Measurements from ENCODE around the gene TMEM263. TPM values are rescaled to one million over a fixed set of nuclear protein-coding genes. Genes with fewer than 3 reads are reported as not detected.
A peak's percentile ranks its signal among the peaks of the same experiment; 100 is the strongest.

The TMEM263 gene
- total RNA-seq, 4 donors from 2014 or later: 14.2 to 30.5 (median 28.1) TPM

DNA sequence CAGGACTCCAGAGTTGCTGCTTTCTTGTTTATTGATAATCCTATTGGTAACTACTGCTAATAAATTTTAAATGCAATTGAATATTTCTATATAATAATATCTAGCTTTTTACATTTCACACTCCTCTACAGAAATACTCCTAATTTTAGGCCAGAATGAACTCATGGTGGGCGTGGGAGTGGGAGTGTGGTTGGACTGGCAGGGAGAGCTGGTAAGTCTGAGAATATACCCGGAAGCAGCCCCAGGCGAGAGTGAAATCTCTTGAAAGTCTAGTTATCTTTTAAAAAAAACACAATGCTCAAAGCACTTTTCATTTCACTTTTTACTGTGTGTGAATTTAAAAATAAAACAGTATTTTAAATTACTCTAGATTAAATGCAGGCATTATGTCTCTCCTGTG, 4.7 kb downstream of the TMEM263 start:
- DNase-seq: no peak
- peaks cover 0 to 3% (median 0%) of the 10 kb centered on the region in 3 donors for H3K36me3 ChIP-seq
- TF ChIP-seq, protein P1, sequence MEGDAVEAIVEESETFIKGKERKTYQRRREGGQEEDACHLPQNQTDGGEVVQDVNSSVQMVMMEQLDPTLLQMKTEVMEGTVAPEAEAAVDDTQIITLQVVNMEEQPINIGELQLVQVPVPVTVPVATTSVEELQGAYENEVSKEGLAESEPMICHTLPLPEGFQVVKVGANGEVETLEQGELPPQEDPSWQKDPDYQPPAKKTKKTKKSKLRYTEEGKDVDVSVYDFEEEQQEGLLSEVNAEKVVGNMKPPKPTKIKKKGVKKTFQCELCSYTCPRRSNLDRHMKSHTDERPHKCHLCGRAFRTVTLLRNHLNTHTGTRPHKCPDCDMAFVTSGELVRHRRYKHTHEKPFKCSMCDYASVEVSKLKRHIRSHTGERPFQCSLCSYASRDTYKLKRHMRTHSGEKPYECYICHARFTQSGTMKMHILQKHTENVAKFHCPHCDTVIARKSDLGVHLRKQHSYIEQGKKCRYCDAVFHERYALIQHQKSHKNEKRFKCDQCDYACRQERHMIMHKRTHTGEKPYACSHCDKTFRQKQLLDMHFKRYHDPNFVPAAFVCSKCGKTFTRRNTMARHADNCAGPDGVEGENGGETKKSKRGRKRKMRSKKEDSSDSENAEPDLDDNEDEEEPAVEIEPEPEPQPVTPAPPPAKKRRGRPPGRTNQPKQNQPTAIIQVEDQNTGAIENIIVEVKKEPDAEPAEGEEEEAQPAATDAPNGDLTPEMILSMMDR (IDR thresholded peaks at IDR 0.05): no peak
- no peak for TF ChIP-seq POLR2A (IDR thresholded peaks at IDR 0.05)
- no peak overlapping the region for H3K27ac ChIP-seq
- no peaks in the 10 kb centered on the region for H3K27me3 ChIP-seq
- H3K4me1 ChIP-seq: peaks cover 0 to 13% (median 3%) of the 10 kb centered on the region in 4 donors
- no peak overlapping the region for H3K4me3 ChIP-seq
- no peaks in the 10 kb centered on the region for H3K9me3 ChIP-seq

DNA sequence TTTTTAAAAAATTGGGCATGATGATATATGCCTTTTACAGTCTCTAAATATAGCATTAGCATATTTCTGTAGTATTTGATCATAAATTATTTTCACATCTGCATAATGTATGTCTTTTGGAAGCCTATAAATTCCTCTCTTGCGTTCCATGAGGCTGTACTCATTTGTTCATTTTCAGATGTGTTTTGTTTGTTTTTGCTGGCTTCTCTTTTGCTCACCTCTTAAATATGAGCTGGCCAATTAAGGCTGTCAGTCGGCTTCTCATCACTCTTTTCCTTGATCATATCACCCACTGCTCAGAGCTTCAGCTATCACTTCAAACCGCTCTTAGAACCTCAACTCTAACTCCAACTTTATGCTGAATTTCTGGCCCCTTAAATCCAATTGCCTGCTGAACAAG, 6.6 kb downstream of the TMEM263 start:
- Histone ChIP-seq H3K4me3 (no peak overlapping the region), H3K9me3 (no peaks in the 10 kb centered on the region), H3K4me1 (peaks cover 0 to 12% (median 3%) of the 10 kb centered on the region in 4 donors), H3K27ac (no peak overlapping the region), H3K27me3 (no peaks in the 10 kb centered on the region), H3K36me3 (peaks cover 0 to 5% (median 0%) of the 10 kb centered on the region in 3 donors)
- TF ChIP-seq POLR2A (IDR thresholded peaks at IDR 0.05): no peak
- TF ChIP-seq, protein P1 (IDR thresholded peaks at IDR 0.05): no peak
- no peak for DNase-seq

DNA sequence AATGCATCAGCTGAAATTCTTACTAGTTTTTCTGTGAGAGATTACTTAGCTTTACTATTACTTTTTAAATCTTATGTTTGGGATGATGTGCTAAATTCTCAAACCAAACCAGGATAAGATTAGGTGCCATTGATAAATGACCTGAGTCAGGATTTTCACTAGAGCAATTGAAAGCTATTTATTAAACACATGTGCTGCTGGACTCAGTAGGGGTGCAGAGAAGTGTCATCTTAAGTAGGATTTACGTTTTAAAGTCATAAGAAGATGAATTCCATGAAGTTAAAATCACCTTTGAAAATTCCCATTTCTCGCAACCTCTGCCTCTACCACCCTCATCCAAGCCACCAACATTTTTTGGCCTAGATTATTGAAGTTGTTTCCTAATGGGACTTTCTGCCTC, 8.8 kb downstream of the TMEM263 start:
- Histone ChIP-seq H3K27me3 (no peaks in the 10 kb centered on the region), H3K4me3 (no peak overlapping the region), H3K9me3 (no peaks in the 10 kb centered on the region), H3K36me3 (peaks cover 0 to 23% (median 0%) of the 10 kb centered on the region in 3 donors), H3K27ac (no peak overlapping the region), H3K4me1 (no peaks in the 10 kb centered on the region)
- TF ChIP-seq, protein P1 (IDR thresholded peaks at IDR 0.05): no peak
- no peak for TF ChIP-seq POLR2A (IDR thresholded peaks at IDR 0.05)
- DNase-seq: no peak

DNA sequence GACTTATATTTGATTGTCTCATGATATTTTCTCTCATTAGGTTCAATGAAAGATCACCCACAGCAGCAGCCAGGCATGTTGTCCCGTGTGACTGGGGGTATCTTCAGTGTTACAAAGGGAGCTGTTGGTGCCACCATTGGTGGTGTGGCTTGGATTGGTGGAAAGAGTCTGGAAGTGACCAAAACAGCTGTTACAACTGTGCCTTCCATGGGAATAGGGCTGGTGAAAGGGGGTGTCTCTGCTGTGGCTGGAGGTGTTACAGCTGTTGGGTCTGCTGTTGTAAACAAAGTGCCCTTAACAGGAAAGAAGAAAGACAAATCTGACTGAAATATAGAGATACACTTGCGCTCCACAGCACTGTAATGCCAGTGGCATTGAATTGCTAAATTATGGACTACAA, 15.4 kb downstream of the TMEM263 start:
- TF ChIP-seq, protein P1 (IDR thresholded peaks at IDR 0.05): no peak
- TF ChIP-seq POLR2A (IDR thresholded peaks at IDR 0.05): no peak
- no peaks in the 10 kb centered on the region for H3K9me3 ChIP-seq
- peaks cover 0 to 45% (median 0%) of the 10 kb centered on the region in 3 donors for H3K36me3 ChIP-seq
- peaks cover 0 to 28% (median 5%) of the 10 kb centered on the region in 4 donors for H3K4me1 ChIP-seq
- no peak for DNase-seq
- no peak overlapping the region for H3K27ac ChIP-seq
- no peak overlapping the region for H3K4me3 ChIP-seq
- H3K27me3 ChIP-seq: no peaks in the 10 kb centered on the region

DNA sequence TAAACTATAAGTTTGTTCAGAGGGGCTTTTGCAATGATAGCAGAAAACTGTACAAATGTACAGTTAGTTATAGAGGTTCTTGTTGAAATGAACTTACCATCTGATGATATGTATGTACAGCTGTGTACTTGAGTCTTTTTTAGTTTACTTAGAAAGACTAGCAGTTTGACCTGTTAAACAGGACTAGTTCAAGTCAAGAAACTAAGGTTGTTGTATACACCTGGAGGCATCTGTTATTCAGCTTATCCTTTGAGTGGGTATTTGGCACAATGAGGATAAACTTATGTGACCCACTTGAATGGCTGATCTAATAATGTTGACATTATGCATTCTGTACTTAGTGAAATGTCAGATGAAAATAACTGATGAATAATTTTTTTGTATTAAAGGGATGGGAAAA, 17.8 kb downstream of the TMEM263 start:
- H3K4me1 ChIP-seq: peaks cover 0 to 53% (median 5%) of the 10 kb centered on the region in 4 donors
- TF ChIP-seq, protein P1 (IDR thresholded peaks at IDR 0.05): no peak
- TF ChIP-seq POLR2A (IDR thresholded peaks at IDR 0.05): no peak
- no peak for DNase-seq

DNA sequence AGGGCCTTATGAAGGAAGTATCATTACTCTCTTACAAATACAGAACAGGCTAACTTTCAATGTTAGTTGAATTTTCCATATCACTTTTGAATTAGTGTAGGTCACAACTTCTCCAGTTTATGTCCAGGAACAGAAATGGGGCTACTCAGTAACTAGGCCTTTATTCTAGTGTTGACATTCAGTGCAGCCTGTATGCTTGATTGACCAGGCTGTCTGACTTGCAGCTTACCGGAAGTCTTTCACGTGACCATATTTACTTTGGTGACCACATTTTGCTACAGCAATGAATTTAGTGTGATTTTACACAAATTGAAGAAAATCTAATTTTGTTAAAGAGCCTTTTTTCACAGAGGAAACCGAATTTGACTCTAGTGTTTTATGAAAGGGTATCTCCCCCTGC, 18.8 kb downstream of the TMEM263 start:
- peaks cover 0 to 56% (median 5%) of the 10 kb centered on the region in 4 donors for H3K4me1 ChIP-seq
- H3K27me3 ChIP-seq: no peaks in the 10 kb centered on the region
- peak overlapping the region in 2 of 4 donors; percentile 1 to 55 for H3K27ac ChIP-seq
- H3K36me3 ChIP-seq: peaks cover 0 to 25% (median 0%) of the 10 kb centered on the region in 3 donors
- no peak overlapping the region for H3K4me3 ChIP-seq
- TF ChIP-seq, protein P1 (IDR thresholded peaks at IDR 0.05): no peak
- TF ChIP-seq POLR2A (IDR thresholded peaks at IDR 0.05): no peak
- H3K9me3 ChIP-seq: no peaks in the 10 kb centered on the region
- no peak for DNase-seq

More for the DNA sequence above, 17.8 kb downstream of the TMEM263 start:
- H3K9me3 ChIP-seq: no peaks in the 10 kb centered on the region
- H3K27me3 ChIP-seq: no peaks in the 10 kb centered on the region
- H3K27ac ChIP-seq: no peak overlapping the region
- H3K4me3 ChIP-seq: no peak overlapping the region
- H3K36me3 ChIP-seq: peaks cover 0 to 31% (median 0%) of the 10 kb centered on the region in 3 donors

Measured in Peyer's patch (tissue), 4 donors.